ENCODE results near the gene CYP2W1. TPM values are rescaled to one million over a fixed set of nuclear protein-coding genes. Genes with fewer than 3 reads are reported as not detected.

The CYP2W1 gene
- total and polyA plus RNA-seq, 4 donors = 0.05 to 8.1 TPM; not detected in 2

- ATAC-seq (ENCODE audit: insufficient read depth, low FRiP score) (peak; percentile 29), DNase-seq (peak in 2 of 3 donors; percentile 40 to 64)
- Histone ChIP-seq H3K9ac (ENCODE audit: insufficient read depth in 1 of 2, low read length in 2 of 2) (no peak within 1 kb of the TSS), H3K27me3 (ENCODE audit: control insufficient read depth in 3 of 3, insufficient read depth in 3 of 3, low read length in 2 of 3) (peaks cover 0 to 15% (median 0%) of the 10 kb centered on the region in 3 donors), H3K4me1 (ENCODE audit: control insufficient read depth in 5 of 5, insufficient read depth in 5 of 5, low read length in 5 of 5) (peaks cover 0 to 8% (median 0%) of the 10 kb centered on the region in 5 donors), H3K27ac (ENCODE audit: low read depth in 1 of 2, low read length in 1 of 2) (peak within 1 kb of the TSS in 1 of 2 donors; percentile 41), H3K36me3 (ENCODE audit: control insufficient read depth in 4 of 4, insufficient read depth in 4 of 4, low read length in 4 of 4) (peaks cover 0 to 1% (median 0%) of the 10 kb centered on the region in 4 donors), H3K4me3 (peak within 1 kb of the TSS; percentile 37), H3K9me3 (ENCODE audit: control insufficient read depth in 4 of 4, insufficient read depth in 3 of 4, low read length in 3 of 4) (no peaks in the 10 kb centered on the region)
- peak; percentile 22 for TF ChIP-seq CTCF (IDR thresholded peaks at IDR 0.05; ENCODE audit: control extremely low read depth, extremely low read depth)
- 9 to 15% methylated on average over 57 to 115 of the region's 115 CpGs for WGBS, 2 donors
Observed at GRCh38 chr7:954330-955238, 28.4 kb upstream of the CYP2W1 start, which contains the start of gene ADAP1. TSS of gene ADAP1 (minus strand) at chr7:954680. CDS start at chr7:954477, 203 bp downstream.

- DNase-seq = no peak
- no peak for ATAC-seq (ENCODE audit: insufficient read depth, low FRiP score)
- no peak overlapping the region for H3K4me3 ChIP-seq
- H3K27me3 ChIP-seq (ENCODE audit: control insufficient read depth in 3 of 3, insufficient read depth in 3 of 3, low read length in 2 of 3) = peaks cover 0 to 19% (median 0%) of the 10 kb centered on the region in 3 donors
- H3K36me3 ChIP-seq (ENCODE audit: control insufficient read depth in 4 of 4, insufficient read depth in 4 of 4, low read length in 4 of 4) = no peaks in the 10 kb centered on the region
- 90 to 96% methylated on average over 10 of the region's 10 CpGs for WGBS, 2 donors
- no peaks in the 10 kb centered on the region for H3K9me3 ChIP-seq (ENCODE audit: control insufficient read depth in 4 of 4, insufficient read depth in 3 of 4, low read length in 3 of 4)
- no peak overlapping the region for H3K9ac ChIP-seq (ENCODE audit: insufficient read depth in 1 of 2, low read length in 2 of 2)
- peaks cover 0 to 8% (median 0%) of the 10 kb centered on the region in 5 donors for H3K4me1 ChIP-seq (ENCODE audit: control insufficient read depth in 5 of 5, insufficient read depth in 5 of 5, low read length in 5 of 5)
- no peak for TF ChIP-seq CTCF (IDR thresholded peaks at IDR 0.05; ENCODE audit: control extremely low read depth, extremely low read depth)
- H3K27ac ChIP-seq (ENCODE audit: low read depth in 1 of 2, low read length in 1 of 2) = no peak overlapping the region
Observed at GRCh38 chr7:956031-956430, 26.9 kb upstream of the CYP2W1 start.

- Histone ChIP-seq H3K9me3 (ENCODE audit: control insufficient read depth in 4 of 4, insufficient read depth in 3 of 4, low read length in 3 of 4) (peaks cover 0 to 4% (median 0%) of the 10 kb centered on the region in 4 donors), H3K27ac (ENCODE audit: low read depth in 1 of 2, low read length in 1 of 2) (no peak overlapping the region), H3K4me1 (ENCODE audit: control insufficient read depth in 5 of 5, insufficient read depth in 5 of 5, low read length in 5 of 5) (peaks cover 0 to 8% (median 0%) of the 10 kb centered on the region in 5 donors), H3K9ac (ENCODE audit: insufficient read depth in 1 of 2, low read length in 2 of 2) (no peak overlapping the region), H3K4me3 (no peak overlapping the region), H3K27me3 (ENCODE audit: control insufficient read depth in 3 of 3, insufficient read depth in 3 of 3, low read length in 2 of 3) (peaks cover 0 to 19% (median 0%) of the 10 kb centered on the region in 3 donors), H3K36me3 (ENCODE audit: control insufficient read depth in 4 of 4, insufficient read depth in 4 of 4, low read length in 4 of 4) (no peaks in the 10 kb centered on the region)
- DNase-seq = no peak
- no peak for ATAC-seq (ENCODE audit: insufficient read depth, low FRiP score)
- TF ChIP-seq CTCF (IDR thresholded peaks at IDR 0.05; ENCODE audit: control extremely low read depth, extremely low read depth) = no peak
- WGBS, 2 donors = 74 to 78% methylated on average over 30 to 32 of the region's 32 CpGs
Observed at GRCh38 chr7:957418-958220, 25.4 kb upstream of the CYP2W1 start.
